Activated CD4-positive, alpha-beta T cell treated with anti-CD3 and anti-CD28 coated beads for 1 hour (primary cell): ENCODE measurements around the gene TLCD5.

ENCODE experiments used
- DNase-seq: peaks from one replicate; pipeline ENCODE4 v3.0.0-alpha.2; 2020

The TLCD5 gene

DNA sequence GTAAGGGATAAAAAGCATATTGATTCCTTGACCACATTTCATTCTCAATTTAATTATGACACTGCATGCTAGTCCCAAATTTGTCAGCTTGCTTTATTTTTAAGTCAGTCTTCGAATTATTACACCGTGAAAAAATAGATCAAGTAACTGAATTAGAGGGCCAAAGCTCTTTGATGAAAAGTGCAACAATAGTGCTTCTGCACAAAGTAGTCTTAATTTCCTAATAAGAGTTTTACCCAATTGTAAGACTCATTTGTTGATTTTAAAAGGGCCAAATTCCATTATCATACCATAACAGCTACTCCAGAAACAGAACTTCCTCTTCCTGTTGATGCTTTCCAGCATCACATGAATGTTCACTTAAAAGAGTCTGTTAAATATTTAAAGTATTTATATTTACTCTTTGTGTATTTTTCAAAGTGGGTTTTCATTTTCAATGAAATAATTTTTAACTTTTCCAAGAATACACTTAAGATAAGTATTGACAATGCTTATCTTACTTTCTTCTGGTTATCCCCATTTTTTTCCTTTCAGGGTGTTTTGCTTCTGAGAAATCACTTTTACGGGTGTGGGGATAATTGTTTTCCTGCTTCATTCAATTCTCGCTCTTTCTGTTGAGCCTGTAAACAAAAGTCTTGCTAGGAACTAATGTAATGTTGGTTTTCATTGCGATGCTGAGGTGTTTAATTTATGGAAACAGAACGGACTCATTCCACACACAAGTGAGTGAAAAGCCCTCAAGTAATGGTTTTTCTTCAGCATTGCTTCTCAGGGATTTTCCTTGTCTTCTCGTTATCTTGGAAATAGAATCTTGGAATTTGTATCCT, 13.2 kb downstream of the TLCD5 start:
- DNase-seq = no peak

DNA sequence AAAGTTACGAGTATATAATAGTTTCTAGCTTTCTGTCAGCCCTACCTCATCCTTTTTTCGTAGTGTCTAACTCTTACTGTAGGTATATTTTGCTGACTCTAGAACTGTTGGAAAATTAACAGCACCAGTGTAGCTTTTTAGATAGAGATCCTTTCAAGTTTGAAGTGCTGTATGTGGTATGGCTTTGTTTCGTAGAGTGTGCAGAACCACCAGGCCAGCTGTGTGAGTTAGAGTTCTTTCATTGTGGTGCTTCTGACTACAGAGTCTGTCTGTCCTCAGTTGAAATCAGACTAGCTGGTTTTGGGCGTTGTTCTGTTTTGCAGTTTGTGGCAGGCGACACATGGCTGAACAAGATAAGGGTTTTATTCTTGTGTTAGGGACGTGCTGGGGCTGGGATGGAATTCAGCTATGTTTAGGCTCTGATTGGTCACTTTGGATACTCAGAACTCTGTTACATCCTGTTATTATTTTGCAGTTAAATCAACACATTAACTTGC, 14.3 kb downstream of the TLCD5 start:
- no peak for DNase-seq

DNA sequence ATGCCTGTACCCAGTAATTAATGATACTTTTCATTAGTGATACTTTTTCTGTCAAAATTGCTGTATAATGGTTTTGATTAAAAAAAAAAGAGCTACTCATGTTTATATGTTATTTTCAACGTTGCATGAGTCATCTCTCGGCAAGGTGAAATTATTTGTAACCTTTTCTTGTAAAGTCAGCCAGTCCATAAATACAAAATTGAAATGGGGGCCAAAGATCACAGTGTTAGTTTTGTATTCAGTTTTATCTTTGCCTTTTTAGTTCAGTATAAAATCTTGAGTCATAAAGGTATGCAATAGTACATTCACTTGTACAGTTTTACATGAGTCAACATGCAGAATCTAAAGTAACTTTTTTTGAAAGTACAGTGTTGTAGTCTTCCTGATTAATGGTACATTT, 15.4 kb downstream of the TLCD5 start:
- no peak for DNase-seq

DNA sequence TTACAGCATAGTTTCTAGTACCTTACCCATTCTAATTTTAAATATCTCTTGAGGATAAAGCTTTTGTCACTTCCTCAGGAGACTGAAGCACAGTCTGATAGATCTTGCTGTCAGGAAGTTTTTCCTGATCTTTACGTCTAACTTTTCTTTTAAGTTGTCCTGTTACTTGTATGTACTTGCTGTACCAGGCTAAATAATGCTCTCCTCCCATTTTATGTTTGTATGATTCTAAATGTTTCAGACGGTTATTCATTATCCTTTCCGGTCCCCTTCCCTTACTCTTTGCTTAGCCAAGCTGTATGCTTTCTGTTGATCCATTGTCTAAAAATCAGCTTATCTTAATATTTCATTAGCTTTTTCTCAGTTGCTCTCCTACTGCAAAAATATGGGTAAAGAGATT, 17.1 kb downstream of the TLCD5 start:
- DNase-seq = no peak

DNA sequence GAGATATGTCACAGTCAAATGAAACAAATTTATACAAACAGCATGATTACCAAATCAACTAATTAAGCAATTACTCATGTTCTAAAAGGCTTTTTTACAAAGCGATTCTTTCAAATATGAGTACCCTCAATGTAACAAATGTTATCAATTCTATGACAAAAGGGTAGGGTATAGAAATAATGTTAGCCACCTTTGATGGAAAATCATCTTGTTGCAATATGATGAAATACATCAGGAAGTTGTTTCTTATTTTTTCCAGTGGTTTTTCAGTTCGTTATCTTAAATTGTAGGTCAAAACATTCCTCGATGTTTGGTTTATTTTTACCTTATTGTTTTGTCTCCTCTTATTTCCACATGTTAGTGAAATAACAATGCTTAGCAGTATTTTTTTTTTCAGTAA, 17.6 kb downstream of the TLCD5 start:
- no peak for DNase-seq

DNA sequence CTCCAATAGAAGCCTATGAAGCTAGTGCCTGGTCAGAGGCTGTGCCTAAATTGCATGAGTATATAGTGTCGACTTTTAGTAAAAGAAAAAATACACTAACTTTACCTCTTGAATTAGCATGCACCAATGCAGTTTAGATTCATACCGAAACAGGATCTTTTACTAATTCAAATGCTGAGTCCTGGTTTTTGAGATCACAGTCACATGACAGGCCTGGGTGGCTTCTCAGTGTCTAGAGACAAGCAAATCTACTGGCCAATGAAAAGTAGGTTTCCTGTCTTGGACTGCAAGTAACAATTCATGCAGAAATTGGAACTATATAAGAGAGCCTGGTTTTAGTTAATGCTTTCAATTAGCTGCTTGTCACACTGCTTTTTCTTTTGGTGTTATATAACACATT, 18.3 kb downstream of the TLCD5 start:
- no peak for DNase-seq

DNA sequence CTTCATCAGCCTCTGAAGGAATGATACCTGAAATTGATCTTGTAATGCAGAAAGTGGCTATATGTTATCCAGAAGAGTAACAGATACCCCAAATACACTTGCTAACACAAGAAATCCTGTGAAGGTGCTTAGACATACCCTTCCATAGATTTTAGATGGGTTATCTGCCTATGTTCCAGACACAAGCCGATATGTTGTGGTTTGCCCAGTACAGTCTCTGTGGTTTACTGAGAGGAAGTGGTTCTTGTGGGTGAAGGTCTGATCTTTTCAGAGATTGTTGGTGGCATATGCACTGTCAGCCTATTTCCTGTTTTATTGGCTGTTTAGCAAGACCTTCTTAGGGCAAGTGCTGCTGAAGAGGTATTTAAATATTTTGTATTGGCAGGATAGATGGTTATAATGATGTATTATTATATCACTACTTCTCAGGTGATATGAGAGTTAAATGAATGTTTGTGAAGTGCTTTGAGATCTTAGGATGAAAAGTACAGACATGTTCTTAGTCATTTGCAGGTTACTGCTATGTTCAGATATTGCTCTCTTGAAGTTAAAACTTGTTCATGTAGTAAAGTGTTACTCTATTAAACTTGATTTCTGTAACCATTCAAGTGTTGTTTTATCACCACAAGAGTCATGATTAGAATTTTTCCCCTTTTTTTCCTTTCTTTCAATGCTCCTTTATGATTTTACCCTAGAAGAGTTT, 19.4 kb downstream of the TLCD5 start:
- no peak for DNase-seq

DNA sequence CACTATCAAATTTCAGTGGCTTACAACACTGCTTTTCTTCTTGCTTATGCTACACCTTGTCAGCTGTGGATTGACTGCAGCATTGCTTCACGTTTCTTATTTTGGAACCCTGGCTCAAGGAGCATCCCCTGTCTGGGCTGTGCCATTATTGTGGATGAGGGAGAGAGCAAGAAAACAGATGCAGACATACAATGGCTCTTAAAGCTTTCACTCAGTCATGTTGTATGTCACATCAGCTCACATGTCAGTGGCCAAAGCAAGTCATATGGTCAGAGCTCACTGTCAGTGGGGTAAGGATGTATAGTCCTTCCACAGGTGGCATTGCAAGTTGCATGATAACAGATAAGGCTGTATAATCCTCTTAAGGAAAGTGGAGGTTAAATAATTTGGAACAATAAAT, 21.1 kb downstream of the TLCD5 start:
- no peak for DNase-seq

DNA sequence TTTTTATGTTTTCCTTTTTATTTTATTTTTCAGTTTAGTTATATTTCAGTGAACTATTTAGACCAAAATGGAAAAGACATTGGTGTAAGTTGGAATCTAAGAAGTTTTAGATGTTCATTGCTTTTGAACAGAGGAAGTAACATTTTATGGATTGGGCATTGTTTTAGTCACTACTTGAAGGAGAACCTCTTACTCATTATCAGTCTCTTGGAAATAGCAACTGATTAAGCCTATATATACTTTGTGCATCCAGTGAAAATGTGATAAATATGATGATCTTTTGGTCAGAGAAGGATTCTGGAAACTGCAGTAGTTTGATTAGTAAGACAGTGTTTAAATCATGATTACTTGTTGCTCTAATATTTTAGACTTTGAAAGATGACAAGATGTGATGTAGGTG, 25.5 kb downstream of the TLCD5 start:
- DNase-seq = no peak

DNA sequence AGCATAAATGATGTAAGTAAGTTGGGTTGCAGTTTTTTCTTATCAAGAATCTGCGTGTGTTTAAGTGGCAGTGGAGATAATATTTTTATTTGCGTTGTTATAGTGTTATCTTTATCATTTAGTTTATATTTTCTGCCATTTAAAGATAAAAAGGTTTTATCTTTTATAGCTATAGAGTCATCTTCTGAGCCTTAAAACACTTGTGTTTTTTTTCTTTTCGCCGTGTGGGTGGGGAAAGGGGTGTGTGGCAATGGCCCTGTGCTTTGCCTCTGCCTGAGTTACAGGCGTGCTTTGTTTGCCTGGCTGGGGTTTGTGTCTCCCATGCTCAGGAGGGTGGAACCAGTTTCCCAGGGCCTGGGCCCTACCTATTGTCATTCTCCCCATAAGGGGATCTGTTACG, 27.3 kb downstream of the TLCD5 start:
- no peak for DNase-seq

DNA sequence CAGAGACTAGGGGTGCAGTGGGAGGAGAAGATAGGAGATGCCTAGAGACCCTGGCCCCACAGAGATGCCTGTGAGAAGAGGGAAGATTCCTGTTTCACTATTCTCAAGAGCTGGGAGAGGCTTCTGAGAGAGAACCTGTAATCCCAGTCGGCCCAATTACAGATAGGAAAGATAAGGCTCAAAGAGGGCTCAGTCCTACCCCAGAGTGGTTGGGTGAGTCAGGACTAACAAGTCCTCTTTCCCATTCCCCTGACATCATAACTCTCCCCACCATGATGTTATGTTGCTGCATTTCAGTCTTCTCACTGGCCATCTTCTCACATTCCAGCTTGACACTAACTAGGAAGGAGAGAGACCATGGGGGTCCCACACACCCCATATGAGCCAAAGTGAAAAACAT, 29.0 kb downstream of the TLCD5 start:
- DNase-seq = no peak

DNA sequence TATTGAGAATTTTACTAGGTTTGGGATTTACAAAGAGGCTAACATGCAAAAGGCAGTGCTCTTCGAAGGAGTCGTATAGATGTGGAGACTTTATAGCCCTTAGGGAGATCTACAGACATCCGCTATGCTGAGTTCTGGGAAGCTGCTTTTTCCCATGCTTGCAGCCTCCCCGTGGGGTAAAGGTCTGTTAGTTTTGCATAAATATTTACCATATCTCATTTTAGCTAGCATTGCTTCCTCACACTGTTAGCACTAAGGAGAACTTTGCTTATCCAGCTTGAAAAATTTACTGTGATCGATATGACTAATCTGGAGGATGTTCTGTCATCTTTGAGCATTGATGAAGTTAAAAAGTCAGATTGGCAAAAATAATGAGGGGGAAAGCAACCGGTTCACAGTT, 29.7 kb downstream of the TLCD5 start:
- no peak for DNase-seq

DNA sequence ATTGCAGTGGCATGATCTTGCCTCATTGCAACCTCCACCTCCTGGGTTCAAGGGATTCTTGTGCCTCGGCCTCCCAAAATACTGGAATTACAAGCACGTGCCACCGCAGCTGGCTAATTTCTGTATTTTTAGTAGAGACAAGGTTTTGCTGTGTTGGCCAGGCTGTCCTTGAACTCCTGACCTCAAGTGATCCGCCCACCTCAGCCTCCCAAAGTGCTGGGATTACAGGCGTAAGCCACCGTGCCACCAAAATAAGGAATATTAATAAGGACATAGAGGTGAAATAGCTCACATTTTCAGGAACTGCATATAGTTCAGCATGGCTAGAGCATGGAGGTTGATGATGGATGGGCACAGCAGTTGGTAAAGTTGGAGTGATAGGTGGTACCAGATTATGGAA, 32.5 kb downstream of the TLCD5 start:
- DNase-seq = no peak

DNA sequence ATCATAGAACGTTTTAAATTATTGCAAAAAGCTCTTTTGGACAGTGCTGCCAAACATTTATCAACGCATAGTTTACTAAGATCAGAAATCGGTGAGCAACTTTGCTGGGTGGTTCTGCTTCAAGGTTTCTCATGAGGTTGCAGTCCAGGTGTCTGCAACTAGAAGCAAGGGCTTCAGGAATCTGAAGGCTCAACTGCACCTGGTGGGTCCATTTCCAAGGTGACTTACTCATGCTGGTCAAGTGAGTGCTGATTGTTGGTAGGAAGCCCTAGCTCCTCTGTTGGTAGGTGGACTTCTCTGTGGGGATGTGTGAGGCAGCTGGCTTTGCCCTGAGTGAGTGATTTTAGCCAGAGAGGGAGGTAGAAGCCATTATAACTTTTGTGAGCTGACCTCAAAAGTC, 33.6 kb downstream of the TLCD5 start:
- no peak for DNase-seq

DNA sequence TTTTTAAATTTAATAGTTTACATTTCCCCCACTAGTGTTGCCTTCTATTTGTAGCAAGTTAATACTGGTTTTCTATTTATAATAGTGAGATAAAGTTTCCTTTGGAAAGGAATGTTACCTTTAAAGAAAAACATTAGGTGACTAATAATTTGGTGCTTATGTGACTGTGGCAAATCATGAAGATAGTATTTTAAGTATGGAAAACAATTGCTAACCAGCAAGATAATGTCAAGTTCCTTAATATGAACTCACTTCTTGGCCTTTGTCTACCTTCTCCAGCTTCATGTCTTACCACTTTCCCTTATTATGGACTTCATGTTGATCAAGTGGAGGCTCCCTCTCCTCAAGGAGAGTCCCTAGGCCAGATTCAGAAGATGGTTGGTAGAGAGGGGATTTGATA, 38.3 kb downstream of the TLCD5 start:
- no peak for DNase-seq

DNA sequence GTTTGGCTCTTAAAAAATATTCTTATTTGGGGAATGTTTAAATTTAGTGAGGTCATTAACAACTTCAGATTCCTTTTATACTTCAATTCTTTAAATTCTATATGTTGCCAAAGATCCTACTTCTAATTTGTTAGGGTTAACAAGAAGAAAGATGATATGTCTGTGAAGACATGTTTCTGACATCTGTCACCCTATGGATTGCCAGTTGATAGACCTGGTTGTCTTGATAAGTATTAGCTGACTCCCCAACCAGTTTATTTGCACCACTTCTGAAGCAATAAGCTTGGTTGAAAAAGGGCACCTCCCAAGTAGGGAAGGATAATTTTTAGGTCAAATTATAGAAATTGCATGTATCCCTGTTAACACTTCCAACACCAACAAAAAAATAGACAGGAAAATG, 40.4 kb downstream of the TLCD5 start:
- no peak for DNase-seq

DNA sequence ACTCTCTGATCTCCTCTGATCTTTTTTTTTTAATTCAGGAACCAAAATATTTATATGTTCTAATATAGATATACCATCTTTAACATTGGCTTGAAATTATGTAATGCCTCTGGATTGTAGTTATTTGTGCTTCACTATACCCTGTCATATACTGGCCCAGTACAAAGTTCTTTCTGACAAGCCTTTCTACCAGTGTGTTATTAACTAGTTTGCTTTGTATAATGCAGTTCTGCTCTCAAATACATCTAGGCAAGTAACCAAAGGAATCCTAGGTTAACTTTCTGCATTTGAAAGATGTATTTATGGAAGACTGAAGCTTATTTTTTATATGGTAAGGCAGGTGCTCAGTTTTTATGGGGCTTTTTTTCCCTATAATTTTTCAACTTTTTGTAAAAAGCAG, 47.2 kb downstream of the TLCD5 start:
- no peak for DNase-seq

DNA sequence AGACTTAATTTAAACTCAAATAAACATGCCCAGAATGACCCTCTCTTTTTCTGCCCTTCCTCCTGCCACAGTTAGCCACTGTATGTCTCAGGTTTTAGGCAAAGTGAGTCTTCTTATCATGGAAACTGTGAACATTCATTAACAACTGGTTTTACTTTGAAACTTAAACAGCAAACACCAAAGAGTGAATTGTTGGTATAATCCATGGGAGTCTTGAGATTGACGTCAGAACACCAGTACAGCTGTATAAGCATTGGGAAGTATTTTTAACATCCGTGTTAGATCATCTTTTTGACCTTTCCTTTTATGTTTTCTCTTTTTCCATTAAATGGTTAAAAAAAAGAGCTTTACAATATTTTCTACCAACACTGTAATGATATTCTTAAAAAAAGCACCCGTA, 50.0 kb downstream of the TLCD5 start:
- DNase-seq = no peak

DNA sequence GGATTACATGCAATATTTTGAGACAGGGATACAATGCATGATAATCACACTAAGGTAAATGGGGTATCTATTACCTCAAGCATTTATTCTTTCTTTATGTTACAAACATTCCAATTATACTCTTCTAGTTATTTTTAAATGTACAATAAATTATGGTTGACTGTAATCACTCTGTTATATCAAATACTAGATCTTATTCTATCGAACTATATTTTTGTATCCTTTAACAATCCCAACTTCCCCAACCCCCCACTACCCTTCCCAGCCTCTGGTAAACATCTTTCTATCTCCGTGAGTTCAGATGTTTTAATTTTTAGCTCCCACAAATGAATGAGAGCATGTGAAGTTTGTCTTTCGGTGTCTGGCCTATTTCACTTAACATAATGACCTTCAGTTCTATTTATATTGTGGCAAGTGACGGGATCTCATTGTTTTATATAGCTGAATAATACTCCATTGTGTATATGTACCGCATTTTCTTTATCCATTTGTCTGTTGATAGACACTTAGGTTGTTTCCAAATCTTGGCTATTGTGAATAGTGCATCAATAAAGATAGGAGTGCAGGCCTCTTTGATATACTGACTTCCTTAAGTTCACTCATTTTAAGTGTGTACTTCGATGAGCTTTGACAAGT, 51.6 kb downstream of the TLCD5 start:
- DNase-seq = no peak

DNA sequence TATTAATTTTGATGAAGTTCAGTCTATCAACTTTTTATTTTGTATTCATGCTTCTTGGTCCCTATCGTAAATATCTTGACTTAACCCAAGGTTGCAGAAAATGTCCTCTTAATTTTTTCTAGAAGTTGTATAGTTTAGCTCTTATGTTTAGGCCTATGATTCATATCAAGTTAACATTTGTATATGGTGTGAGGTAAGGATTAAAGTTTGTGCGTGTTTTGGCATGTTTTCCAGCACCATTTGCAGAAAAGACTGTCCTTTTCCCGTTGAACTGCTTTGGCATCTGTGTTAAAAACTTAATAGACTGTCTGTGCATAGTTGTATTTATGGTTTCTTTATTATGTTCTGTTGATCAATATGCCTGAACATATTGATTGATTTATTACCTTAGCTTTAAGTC, 53.4 kb downstream of the TLCD5 start:
- no peak for DNase-seq

DNA sequence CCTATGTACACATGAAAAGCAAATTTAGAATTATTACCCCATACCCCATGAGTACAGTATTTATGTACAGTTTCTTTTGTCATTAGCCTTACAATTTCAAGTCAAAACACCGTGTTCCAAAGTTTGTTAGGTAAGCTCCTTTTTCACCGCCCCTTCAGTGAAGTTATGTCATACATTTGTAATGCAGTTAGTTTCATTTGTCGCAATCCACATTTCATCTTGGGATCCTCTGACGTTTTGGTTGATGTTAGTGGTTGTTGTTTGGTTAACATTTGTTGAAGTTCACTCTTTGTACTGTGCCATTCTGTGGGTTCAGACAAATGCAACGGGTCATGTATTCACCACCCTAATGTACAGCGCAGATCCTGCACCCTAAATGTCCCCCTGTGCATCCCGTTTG, 56.3 kb downstream of the TLCD5 start:
- DNase-seq = no peak
